LNCaP clone FGC (cell line): ENCODE results near the gene DCAKD.

Experiments
- DNase-seq: peaks from one replicate; pipeline ENCODE4 v3.0.0-alpha.2; 2011; ENCODE audit warnings: low read depth
- H3K4me3 ChIP-seq: 2 replicates; pipeline ENCODE4 v1.5.1; 2011; ENCODE audit warnings: mild to moderate bottlenecking, low read depth, low read length, control low read depth
- TF ChIP-seq, protein P1 (sequence below): IDR thresholded peaks from 2 replicates; pipeline ENCODE4 v1.5.1; 2012; ENCODE audit warnings: mild to moderate bottlenecking; ENCODE audit not compliant: control insufficient read depth, insufficient read depth; ENCODE audit errors: extremely low read depth

The DCAKD gene

DNA sequence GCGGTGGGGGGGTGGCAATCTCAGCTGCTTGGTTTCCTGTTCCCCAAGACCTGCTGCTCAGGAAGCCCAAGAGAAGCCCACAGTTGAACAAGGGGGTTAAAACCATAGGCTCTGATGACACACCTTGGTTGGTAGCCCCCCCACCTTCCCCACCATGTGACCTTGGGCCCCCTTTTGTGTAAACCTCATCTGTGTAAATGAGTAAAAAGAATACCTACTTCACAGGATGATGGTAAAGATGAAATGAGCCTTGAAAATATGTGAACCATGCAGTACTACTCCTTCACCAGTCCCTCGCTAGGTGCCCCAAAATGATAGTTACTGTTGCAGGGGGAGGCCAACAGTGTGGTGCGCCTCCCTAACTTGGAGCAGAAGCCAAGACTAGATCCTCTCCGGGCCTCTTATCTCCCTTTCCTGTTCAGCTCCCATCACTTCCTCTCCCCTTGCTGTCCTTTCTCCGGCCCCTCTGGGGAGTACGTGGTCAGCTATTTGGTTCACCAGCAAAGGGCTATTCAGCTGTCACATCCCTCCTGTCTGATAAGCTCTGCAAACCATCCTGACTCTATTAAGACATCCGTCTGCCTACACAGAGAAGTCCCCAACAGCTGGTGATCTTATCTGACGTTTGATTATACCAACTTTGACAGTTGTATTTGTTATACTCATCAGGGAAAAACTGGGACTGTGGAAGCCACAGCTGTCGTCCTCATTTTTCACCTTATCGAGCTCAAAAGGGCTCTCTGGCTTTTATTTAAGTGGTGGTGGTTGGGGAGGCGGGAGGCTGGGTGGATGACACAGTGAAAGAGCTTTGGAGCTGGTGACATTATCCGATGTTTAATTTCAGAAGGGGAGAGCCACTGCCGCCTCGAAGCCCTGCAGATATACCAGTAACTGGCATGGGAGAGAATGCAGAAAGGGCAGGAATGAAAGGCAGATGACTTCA, 19.9 kb downstream of the DCAKD start:
- no peak for DNase-seq
- H3K4me3 ChIP-seq, result no peak overlapping the region
- TF ChIP-seq, protein P1, sequence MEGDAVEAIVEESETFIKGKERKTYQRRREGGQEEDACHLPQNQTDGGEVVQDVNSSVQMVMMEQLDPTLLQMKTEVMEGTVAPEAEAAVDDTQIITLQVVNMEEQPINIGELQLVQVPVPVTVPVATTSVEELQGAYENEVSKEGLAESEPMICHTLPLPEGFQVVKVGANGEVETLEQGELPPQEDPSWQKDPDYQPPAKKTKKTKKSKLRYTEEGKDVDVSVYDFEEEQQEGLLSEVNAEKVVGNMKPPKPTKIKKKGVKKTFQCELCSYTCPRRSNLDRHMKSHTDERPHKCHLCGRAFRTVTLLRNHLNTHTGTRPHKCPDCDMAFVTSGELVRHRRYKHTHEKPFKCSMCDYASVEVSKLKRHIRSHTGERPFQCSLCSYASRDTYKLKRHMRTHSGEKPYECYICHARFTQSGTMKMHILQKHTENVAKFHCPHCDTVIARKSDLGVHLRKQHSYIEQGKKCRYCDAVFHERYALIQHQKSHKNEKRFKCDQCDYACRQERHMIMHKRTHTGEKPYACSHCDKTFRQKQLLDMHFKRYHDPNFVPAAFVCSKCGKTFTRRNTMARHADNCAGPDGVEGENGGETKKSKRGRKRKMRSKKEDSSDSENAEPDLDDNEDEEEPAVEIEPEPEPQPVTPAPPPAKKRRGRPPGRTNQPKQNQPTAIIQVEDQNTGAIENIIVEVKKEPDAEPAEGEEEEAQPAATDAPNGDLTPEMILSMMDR, result no peak

- no peak overlapping the region for H3K4me3 ChIP-seq
- TF ChIP-seq, protein P1, result no peak
- DNase-seq, result no peak
Measured at GRCh38 chr17:45030733-45031132, 20.7 kb downstream of the DCAKD start.

- no peak for DNase-seq
- no peak overlapping the region for H3K4me3 ChIP-seq
- TF ChIP-seq, protein P1, result no peak
Measured at GRCh38 chr17:45029758-45030423, 21.5 kb downstream of the DCAKD start.

GRCh38 chr17:45029096-45029495, 22.3 kb downstream of the DCAKD start:
- H3K4me3 ChIP-seq, result no peak overlapping the region
- no peak for DNase-seq
- TF ChIP-seq, protein P1, result no peak

- H3K4me3 ChIP-seq, result no peak overlapping the region
- TF ChIP-seq, protein P1, result no peak
- no peak for DNase-seq
Measured at GRCh38 chr17:45022655-45023339, 28.6 kb downstream of the DCAKD start.

- TF ChIP-seq, protein P1, result no peak
- no peak for DNase-seq
- no peak overlapping the region for H3K4me3 ChIP-seq
Measured at GRCh38 chr17:45022288-45022648, 29.2 kb downstream of the DCAKD start.
